Testis (tissue), 3 donors: ENCODE data around the gene GPR158. TPM values are rescaled to one million over a fixed set of nuclear protein-coding genes. Genes with fewer than 3 reads are reported as not detected.

ENCODE experiments used
- DNase-seq: peaks from one replicate; pipeline ENCODE4 v3.0.0-alpha.2; 2019
- H3K27ac ChIP-seq, 2 donors: fragments of 200-600 bp; sonication (generic); one replicate each; pipeline ENCODE4 v1.5.1; 2019
- H3K27me3 ChIP-seq: fragments of 200-600 bp; sonication (generic); one replicate; pipeline ENCODE4 v1.5.1; 2019
- H3K36me3 ChIP-seq: fragments of 200-600 bp; sonication (generic); one replicate; pipeline ENCODE4 v1.5.1; 2017; ENCODE audit warnings: low read depth; ENCODE audit errors: missing control alignments
- H3K4me1 ChIP-seq: fragments of 200-600 bp; sonication (generic); one replicate; pipeline ENCODE4 v1.5.1; 2019
- H3K4me3 ChIP-seq, 2 donors: fragments of 200-600 bp; sonication (generic); one replicate each; pipeline ENCODE4 v1.5.1; 2017 to 2019
- H3K9me3 ChIP-seq: fragments of 200-600 bp; sonication (generic); one replicate; pipeline ENCODE4 v1.5.1; 2017
- POLR2A ChIP-seq: fragments of 450-650 bp; IDR thresholded peaks from one replicate; pipeline ENCODE4 v1.6.1; 2017; ENCODE audit warnings: antibody characterized with exemption, mild to moderate bottlenecking, moderate library complexity
- WGBS, 2 donors: methylation state at CpG; one replicate each; pipeline ENCODE4 v1.1.5; 2018; 5-methylcytosine and 5-hydroxymethylcytosine counted together
- intact Hi-C: fragments of 100-400 bp; cut with DNase I; formaldehyde crosslinking; loops from one replicate; pipeline ENCODE4 v1.15.1; 2023; ENCODE audit warnings: low total_unique reads
- polyA plus RNA-seq: library from polyadenylated mRNA; stranded (reverse); fragments of 350-450 nt; fragmentation: Illumina TruSeq; extraction: RNeasy Lipid Tissue Mini Kit (QIAGEN cat#74804); gene quantifications from one replicate; pipeline ENCODE4 v1.2.3, GENCODE V29; 2014; ENCODE audit warnings: low read depth, low replicate concordance; ENCODE audit not compliant: insufficient read depth
- total RNA-seq, 2 donors: library from RNA; depleted of rRNA; stranded (reverse); fragments of >200 nt; gene quantifications; one replicate each; pipeline ENCODE4 v1.2.3, GENCODE V29; 2016
- TF ChIP-seq, protein P1 (sequence below), 3 experiments: fragments of 450-650 bp in 2 of 3; fragments of 200-600 bp in 1 of 3; sonication (generic) in 1 of 3; IDR thresholded peaks; one replicate each; pipeline ENCODE4 v1.5.1; 2016 to 2019; ENCODE audit warnings: antibody characterized with exemption in 3 of 3, mild to moderate bottlenecking in 2 of 3, moderate library complexity in 1 of 3

The GPR158 gene
- total and polyA plus RNA-seq, 3 donors from 2014 or later, result 1.9 to 2.5 (median 2.0) TPM

DNA sequence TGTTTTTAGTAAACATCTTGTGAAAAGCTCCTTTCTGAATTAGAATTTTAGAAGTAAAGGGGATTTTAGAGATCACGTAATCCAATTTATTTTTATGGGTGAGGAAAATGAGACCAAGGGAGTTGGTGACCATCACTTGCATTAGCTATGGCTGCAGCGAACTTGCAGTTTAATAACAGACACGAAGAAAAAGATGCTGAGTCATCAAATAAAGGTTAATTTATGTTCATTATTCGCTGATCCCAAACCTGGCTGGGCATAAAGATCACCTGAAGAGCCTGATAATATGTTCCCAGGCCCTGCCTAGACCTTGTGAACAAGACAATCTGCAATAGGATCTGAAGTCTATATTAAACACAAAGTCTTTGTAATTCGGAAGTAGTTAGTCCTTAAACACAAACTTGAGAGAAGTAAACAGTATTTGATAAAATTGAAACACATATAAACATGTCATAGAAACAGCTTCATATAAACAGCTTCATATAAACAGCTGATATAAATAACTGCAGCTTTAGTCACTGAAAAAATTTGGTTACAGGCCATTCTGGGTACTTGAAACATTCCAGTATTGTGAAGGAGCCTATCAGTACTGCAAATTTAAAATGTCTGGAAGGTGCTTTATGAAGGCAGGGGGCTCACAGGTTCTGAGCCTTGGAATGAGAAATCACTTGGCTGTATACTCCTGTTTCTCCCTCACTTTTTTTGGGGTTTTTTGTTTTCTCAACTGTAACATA, 16.5 kb downstream of the GPR158 start:
- intact Hi-C loops, result no loop called here

DNA sequence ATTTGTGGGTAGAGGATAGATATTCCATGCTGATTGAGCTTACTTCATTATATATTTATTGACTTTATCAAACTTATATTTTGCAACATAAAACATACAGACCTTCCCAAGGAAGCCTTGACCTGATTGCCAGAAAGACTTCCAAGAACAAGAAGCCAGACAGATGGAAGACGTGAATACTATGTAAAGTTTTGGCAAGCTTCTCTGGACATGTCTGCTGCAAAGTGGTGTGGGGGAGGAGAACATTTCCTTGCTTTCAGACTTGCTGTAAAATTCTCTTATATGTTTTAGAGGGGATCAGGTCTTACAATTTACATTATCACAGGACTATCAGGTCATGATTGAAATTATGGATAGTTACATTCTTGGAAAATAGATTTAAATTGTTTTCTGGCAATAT, 23.4 kb downstream of the GPR158 start:
- Histone ChIP-seq H3K27ac (no peak overlapping the region), H3K27me3 (no peaks in the 10 kb centered on the region), H3K4me1 (no peaks in the 10 kb centered on the region), H3K36me3 (no peaks in the 10 kb centered on the region), H3K9me3 (no peaks in the 10 kb centered on the region), H3K4me3 (no peak overlapping the region)
- TF ChIP-seq POLR2A, result no peak
- TF ChIP-seq, protein P1, sequence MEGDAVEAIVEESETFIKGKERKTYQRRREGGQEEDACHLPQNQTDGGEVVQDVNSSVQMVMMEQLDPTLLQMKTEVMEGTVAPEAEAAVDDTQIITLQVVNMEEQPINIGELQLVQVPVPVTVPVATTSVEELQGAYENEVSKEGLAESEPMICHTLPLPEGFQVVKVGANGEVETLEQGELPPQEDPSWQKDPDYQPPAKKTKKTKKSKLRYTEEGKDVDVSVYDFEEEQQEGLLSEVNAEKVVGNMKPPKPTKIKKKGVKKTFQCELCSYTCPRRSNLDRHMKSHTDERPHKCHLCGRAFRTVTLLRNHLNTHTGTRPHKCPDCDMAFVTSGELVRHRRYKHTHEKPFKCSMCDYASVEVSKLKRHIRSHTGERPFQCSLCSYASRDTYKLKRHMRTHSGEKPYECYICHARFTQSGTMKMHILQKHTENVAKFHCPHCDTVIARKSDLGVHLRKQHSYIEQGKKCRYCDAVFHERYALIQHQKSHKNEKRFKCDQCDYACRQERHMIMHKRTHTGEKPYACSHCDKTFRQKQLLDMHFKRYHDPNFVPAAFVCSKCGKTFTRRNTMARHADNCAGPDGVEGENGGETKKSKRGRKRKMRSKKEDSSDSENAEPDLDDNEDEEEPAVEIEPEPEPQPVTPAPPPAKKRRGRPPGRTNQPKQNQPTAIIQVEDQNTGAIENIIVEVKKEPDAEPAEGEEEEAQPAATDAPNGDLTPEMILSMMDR (IDR thresholded peaks at IDR 0.05), result no peak
- WGBS, 2 donors, result 28 to 29% methylated on average over 1 of the region's 1 CpG
- DNase-seq, result no peak
- intact Hi-C loops, result no loop called here

More for the DNA sequence above, 16.5 kb downstream of the GPR158 start:
- H3K36me3 ChIP-seq, result no peaks in the 10 kb centered on the region
- no peak overlapping the region for H3K4me3 ChIP-seq
- no peaks in the 10 kb centered on the region for H3K27me3 ChIP-seq
- 83 to 89% methylated on average over 5 of the region's 5 CpGs for WGBS, 2 donors
- H3K9me3 ChIP-seq, result no peaks in the 10 kb centered on the region
- TF ChIP-seq, protein P1 (IDR thresholded peaks at IDR 0.05), result no peak
- TF ChIP-seq POLR2A, result no peak
- no peak for DNase-seq
- H3K4me1 ChIP-seq, result no peaks in the 10 kb centered on the region
- no peak overlapping the region for H3K27ac ChIP-seq

DNA sequence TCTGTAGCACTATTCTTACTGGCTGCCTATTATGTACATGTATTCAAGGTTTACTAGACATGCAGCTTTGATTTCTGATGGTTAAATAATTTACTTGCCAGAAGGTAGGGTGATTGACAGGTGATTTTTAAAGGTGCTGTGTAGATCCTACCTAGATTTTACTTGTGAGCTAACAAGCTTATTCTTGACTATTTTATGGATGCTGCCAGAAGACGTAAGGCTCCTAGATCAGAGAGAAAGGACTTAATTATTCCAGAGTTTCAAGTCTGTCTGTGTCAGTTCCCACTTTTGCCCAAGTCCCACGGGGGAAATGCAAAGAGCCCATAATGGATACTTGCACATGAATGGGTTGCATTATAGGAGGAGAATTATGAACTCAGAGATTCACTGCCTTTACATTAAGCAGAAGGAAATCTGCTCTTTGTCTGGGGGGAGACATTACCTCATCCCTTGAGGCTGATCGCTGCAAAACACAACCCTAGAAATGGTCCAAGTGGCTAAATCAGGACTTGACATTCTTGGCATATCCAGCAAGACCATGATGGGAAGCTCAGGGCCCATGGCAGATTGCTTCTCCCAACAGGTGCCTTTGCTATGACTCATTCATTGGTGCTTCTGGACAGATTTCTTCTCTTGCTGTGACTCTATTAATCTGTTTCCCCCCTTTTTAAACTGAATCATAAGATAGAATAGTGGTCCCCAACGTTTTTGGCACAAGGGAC, 32.1 kb downstream of the GPR158 start:
- TF ChIP-seq, protein P1 (IDR thresholded peaks at IDR 0.05), result no peak
- Histone ChIP-seq H3K4me1 (no peaks in the 10 kb centered on the region), H3K36me3 (no peaks in the 10 kb centered on the region), H3K27ac (no peak overlapping the region), H3K4me3 (no peak overlapping the region), H3K9me3 (no peaks in the 10 kb centered on the region), H3K27me3 (no peaks in the 10 kb centered on the region)
- DNase-seq, result no peak
- WGBS, 2 donors, result 79 to 91% methylated on average over 4 of the region's 4 CpGs
- intact Hi-C loops, result no loop called here

DNA sequence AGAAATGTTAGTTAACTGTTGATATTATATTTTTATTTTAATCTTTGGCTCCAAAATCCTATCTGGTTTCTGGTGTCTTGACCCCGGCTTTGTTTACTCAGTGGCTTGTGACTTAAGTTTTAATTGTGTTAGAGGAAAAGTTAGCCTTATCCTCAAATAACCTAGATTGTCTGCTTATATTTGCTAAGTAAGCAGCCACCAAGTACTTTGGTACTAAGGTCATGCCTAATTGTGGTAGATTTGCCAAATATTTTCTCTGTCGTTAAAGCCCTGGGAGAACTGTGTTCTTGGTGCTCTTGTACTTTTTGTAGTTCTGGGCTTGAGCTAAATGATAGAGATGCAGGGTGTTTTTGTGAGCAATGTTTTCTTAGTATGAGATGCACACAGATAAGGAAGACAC, 34.8 kb downstream of the GPR158 start:
- no peak for DNase-seq
- Histone ChIP-seq H3K4me1 (no peaks in the 10 kb centered on the region), H3K36me3 (no peaks in the 10 kb centered on the region), H3K27me3 (no peaks in the 10 kb centered on the region), H3K9me3 (no peaks in the 10 kb centered on the region), H3K27ac (no peak overlapping the region), H3K4me3 (no peak overlapping the region)
- WGBS, 2 donors, result 65 to 69% methylated on average over 2 of the region's 2 CpGs
- intact Hi-C loops, result no loop called here
- TF ChIP-seq, protein P1 (IDR thresholded peaks at IDR 0.05), result no peak
- TF ChIP-seq POLR2A, result no peak
